Epidermal melanocyte (primary cell): ENCODE measurements around the gene C2orf69.

Experiments used
- DNase-seq: peaks from one replicate; pipeline ENCODE4 v3.0.0; 2011; ENCODE audit warnings: low spot score; ENCODE audit not compliant: insufficient read length

Gene C2orf69

GRCh38 chr2:199914372-199914958 lies 3.4 kb downstream of the C2orf69 start:
- DNase-seq: no peak

GRCh38 chr2:199916980-199917379 lies 5.9 kb downstream of the C2orf69 start:
- no peak for DNase-seq

- no peak for DNase-seq
Measured at GRCh38 chr2:199922856-199923255, 11.8 kb downstream of the C2orf69 start.

- DNase-seq: no peak
Measured at GRCh38 chr2:199923924-199924323, 12.8 kb downstream of the C2orf69 start.

- DNase-seq: no peak
Measured at GRCh38 chr2:199926806-199927205, 15.7 kb downstream of the C2orf69 start.

GRCh38 chr2:199928226-199928625 lies 17.1 kb downstream of the C2orf69 start:
- DNase-seq: no peak

GRCh38 chr2:199928626-199929025 lies 17.5 kb downstream of the C2orf69 start:
- no peak for DNase-seq

- DNase-seq: no peak
Measured at GRCh38 chr2:199929262-199929661, 18.2 kb downstream of the C2orf69 start.

GRCh38 chr2:199932312-199932855 lies 21.3 kb downstream of the C2orf69 start:
- DNase-seq: no peak

GRCh38 chr2:199933466-199933865 lies 22.4 kb downstream of the C2orf69 start:
- no peak for DNase-seq

GRCh38 chr2:199936554-199936953 lies 25.5 kb downstream of the C2orf69 start:
- no peak for DNase-seq

GRCh38 chr2:199940373-199940772 lies 29.3 kb downstream of the C2orf69 start:
- no peak for DNase-seq

- no peak for DNase-seq
Measured at GRCh38 chr2:199943373-199943772, 32.3 kb downstream of the C2orf69 start.

- no peak for DNase-seq
Measured at GRCh38 chr2:199946196-199946595, 35.1 kb downstream of the C2orf69 start.

GRCh38 chr2:199946836-199947235 lies 35.7 kb downstream of the C2orf69 start:
- DNase-seq: no peak

GRCh38 chr2:199950396-199950795 lies 39.3 kb downstream of the C2orf69 start:
- no peak for DNase-seq

GRCh38 chr2:199951023-199951422 lies 39.9 kb downstream of the C2orf69 start:
- no peak for DNase-seq

GRCh38 chr2:199955007-199955338 lies 43.9 kb downstream of the C2orf69 start:
- peak; percentile 31 for DNase-seq

- peak; percentile 77 for DNase-seq
Measured at GRCh38 chr2:199955339-199956061, 44.4 kb downstream of the C2orf69 start, which contains the start of the genes MAIP1 and TYW5. MAIP1 (plus strand) TSS chr2:199955582; CDS start chr2:199955799, 217 bp downstream. TYW5 (minus strand) TSS chr2:199955491; CDS start chr2:199955470, 21 bp downstream.

GRCh38 chr2:199956062-199956380 lies 44.9 kb downstream of the C2orf69 start:
- no peak for DNase-seq

- no peak for DNase-seq
Measured at GRCh38 chr2:199958014-199958413, 46.9 kb downstream of the C2orf69 start.

GRCh38 chr2:199962203-199962602 lies 51.1 kb downstream of the C2orf69 start:
- DNase-seq: no peak

GRCh38 chr2:199966405-199966804 lies 55.3 kb downstream of the C2orf69 start:
- no peak for DNase-seq
